ENCODE measurements around the gene FBXO31.

- TF ChIP-seq EP300 (IDR thresholded peaks at IDR 0.05; ENCODE audit: borderline replicate concordance in 1 of 2, control insufficient read depth in 1 of 2, low read depth in 2 of 2, low read length in 2 of 2) (no peak), CTCF (IDR thresholded peaks at IDR 0.05 in 2 of 3, conservative IDR thresholded peaks at IDR 0.05 in 1 of 3; ENCODE audit: control insufficient read depth in 2 of 3, extremely low read depth in 1 of 3, insufficient read depth in 1 of 3, low read depth in 3 of 3, low read length in 3 of 3) (no peak), FOS (IDR thresholded peaks at IDR 0.05; ENCODE audit: borderline replicate concordance, extremely low read depth, insufficient read length) (no peak), E2F4 (IDR thresholded peaks at IDR 0.05; ENCODE audit: low read depth, low read length) (no peak), REST (IDR thresholded peaks at IDR 0.05; ENCODE audit: low read depth, low read length) (no peak), SUZ12 (IDR thresholded peaks at IDR 0.05; ENCODE audit: unreplicated experiment) (no peak), POLR2A (IDR thresholded peaks at IDR 0.05; ENCODE audit: low read depth, low read length) (no peak), SKIL (IDR thresholded peaks at IDR 0.05; ENCODE audit: low read depth, poor library complexity, severe bottlenecking) (no peak), RELA (IDR thresholded peaks at IDR 0.05; ENCODE audit: borderline replicate concordance, partially characterized antibody) (no peak), CBX5 (IDR thresholded peaks at IDR 0.05; ENCODE audit: low read depth) (no peak), USF2 (IDR thresholded peaks at IDR 0.05; ENCODE audit: borderline replicate concordance, low read depth, low read length) (no peak), YY1 (IDR thresholded peaks at IDR 0.05; ENCODE audit: low read depth, low read length) (no peak), NBN (IDR thresholded peaks at IDR 0.05) (no peak)
Observed at GRCh38 chr16:87376660-87377059, 6.9 kb downstream of the FBXO31 start.
